GM21390 (cell line): ENCODE data around the gene FBRS.
"Not testable (repeated sequence)": the region's sequence is repeated elsewhere in the genome, so short reads cannot be mapped to it uniquely, and the experiment has no call there.

Source experiments
- ATAC-seq: cut with Tn5 transposase; IDR thresholded peaks from one replicate; pipeline ENCODE4 v1.9.1; 2021; ENCODE audit not compliant: unreplicated experiment

The FBRS gene

DNA sequence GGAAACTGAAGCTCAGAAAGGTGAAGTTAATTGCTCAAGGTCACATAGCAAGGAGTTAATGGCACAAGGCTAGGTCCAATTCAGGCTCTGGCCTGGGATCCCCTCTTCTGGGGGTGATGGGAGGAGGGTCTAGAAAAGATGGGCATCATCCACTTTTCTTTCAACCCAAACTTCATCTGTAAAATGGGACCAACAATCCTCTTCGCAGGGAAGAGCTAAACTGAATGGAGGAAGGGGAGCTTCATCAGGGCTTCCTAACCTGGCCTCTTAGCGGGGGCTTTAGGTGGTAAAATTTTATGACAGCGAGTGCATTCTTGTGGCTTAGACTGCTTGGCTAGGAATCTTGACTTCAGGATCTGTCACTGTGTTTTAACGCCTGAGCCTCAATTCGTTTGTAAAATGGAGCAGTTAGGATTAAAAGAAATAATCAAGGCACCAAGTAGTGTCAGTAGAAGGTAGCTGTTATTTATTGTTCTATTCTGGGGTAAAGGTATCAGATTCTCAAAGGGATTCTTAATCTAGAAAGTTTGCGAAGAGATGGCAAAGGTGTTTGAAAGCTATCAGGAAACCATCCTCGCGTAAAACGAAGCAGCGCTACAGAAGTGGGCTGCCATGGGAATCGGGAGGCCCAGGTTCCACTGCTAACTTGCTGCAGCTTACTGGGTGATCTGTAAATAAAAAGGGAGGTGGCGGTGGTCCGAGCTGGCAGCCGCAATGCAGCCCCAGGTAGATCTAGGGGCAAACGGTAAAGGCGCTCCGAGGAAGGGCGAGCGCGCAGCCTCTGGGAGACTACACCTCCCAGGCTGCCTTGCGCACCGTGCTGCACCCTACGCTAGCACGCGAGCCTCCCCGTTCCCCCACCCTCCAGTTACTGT is 39.3 kb downstream of the FBRS start:
- peak; percentile 82 for ATAC-seq

DNA sequence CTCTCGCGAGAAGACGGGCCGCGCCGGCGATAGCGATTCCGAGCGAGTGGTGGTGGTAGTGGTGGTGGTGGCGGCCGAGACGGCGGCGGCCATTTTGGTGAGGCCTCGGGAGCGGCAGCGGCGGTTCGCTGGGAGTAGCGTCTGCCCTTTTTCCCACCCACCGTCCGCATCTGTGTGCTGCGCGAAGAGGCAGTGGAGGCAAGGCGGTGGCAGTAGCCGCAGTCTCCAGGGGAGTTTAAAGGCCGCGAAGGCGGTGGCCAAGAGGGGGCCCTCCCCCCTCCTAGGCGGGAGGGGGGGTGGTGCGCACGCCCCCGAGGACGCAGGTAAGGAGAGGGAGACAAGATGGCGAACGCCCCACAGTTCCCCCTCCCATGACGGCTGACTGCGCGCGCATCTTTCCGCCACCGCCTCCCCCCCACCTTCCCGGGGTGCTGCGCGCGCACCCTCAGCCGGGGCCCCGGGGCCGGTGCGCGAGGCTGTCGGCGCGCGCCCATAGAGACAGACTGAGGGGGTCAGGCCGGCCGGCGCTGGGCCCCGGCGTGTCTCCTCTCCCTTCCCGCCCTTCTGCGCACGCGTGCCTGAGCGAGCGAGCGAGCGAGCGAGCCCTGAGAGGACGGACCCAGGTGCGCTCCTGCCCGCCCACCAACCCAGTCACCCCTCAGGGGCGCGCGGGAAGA is 40.0 kb downstream of the FBRS start:
- peak; percentile 50 for ATAC-seq

DNA sequence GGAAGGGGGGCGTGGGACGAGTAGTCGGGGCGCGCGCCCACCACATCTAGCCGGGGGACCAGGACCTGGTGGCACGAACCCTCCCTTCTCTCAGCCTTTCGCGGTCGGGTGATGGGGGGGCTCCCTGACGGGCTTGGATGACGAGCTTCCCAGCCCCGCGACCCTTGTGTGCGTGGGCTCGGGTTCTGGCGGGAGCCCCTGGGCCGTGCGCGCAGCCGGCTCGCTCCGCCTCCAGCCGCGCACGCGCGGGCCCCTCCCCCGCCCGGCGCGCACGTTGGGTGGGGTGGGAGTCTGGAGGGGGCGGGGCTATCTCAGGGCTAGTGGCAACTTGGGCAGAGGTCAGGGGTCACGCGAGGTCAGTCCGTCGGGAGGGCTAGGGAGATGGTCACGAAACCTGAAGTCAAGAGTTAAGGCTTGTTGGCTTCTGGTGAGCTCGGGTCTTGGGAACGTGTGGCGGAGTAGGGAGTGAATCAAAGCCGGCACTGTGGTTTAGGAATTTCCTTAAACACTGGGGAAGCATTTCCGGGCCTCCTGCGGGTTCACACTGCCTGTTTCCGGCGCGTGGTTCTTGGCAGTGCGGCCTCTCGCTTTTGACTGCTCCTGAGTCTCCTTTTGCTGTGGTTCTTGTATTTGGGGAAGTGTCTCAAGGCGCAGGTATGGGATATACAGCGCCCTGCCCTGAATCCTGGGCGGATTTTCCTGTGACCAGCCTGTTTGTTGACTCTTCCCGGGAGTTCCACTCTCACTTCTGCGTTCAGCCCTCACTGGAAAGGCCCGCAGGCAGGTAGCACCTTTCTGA is 40.8 kb downstream of the FBRS start, which contains the start of gene SRCAP:
Gene SRCAP (plus strand): TSS at position 356 of the 799 bp plus-strand sequence. CDS start 1,654 bp downstream, outside the sequence.
- ATAC-seq, result peak; percentile 35

DNA sequence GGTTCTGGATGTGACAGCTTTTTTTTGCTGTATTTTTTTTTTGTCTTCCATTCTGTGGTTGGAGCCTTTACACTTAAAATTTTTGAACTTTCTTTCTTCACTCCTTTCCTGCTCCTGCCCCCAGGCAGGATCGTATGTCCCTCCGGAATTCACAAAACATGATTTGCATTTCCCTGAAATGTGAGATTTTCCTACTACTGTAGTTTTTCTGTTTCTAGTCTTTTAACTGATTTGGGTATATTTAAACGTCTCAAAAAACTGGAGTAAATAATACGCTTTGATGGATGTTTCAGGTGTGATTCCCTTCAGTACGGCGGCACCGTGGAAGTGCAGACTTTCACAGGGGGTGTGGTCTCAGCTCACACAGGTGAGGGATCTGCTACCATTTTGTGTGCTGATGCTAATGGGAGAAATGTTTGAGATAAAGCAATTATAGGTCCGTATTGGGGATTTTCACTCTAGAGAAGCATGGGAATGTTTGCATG is 41.4 kb downstream of the FBRS start:
- no peak for ATAC-seq

DNA sequence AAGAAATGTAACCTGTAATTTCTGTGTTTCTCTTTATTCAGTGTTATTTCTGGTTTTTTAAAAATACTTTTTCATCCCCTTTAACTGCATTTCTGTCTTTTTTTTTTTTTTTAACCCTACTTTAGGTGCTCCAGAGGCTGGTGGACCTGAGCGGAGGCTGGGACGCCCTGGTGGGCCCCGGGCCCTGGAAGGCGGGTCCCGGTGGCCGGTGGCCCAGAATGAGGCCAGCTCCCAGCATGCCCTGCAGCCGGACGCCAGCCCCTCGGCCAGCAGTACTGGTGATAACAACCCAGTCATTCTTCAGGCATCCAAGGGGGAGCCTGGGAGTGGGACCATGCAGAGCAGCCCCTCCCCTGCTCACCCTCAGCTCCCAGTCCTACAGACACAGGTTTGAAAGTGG is 42.3 kb downstream of the FBRS start:
- no peak for ATAC-seq

DNA sequence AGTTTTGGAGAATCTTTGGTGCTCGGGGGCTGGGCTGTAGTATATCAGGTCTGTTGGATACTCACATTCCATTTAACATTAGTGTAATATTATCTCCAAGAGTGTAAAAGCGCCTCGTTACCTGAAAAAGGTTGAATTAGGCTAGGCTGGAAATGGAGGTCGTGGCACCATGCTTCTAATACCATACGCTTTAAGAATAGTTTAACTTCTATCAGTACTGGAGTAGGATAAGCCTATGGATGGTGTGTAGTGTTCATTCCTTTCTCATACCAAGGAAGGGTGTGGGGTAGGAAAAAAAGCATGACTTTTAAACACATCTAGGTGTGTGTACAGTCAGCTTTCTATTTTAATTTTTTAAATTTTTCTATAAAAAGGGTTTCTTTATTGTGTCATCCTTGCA is 42.7 kb downstream of the FBRS start:
- no peak for ATAC-seq

DNA sequence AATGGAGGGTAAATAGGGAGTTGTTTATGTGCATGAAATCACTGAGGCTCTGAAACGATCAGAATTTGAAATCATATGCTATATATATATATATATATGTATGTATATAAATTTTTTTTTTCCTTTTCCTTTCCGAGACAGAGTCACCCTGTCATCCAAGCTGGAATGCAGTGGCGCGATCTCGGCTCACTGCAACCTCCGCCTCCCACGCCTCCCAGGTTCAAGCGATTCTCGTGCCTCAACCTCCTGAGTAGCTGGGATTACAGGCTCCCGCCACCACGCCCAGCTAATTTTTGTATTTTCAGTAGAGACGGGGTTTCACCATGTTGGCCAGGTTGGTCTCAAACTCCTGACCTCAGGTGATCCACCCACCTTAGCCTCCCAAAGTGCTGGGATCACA is 44.8 kb downstream of the FBRS start:
- not testable (repeated sequence) for ATAC-seq

DNA sequence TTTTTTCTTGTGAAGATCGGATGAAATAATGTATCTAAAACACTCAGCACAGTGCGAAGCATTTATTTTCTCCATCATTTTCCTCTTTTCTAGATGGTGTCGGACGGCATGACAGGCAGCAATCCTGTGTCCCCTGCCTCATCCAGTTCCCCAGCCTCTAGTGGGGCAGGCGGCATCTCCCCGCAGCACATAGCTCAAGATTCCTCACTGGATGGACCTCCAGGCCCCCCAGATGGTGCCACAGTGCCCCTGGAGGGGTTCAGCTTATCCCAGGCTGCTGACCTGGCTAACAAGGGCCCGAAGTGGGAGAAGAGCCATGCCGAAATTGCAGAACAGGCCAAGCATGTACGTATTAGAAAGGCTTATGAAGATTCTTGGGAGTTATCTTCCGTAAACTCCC is 45.7 kb downstream of the FBRS start:
- ATAC-seq, result no peak

DNA sequence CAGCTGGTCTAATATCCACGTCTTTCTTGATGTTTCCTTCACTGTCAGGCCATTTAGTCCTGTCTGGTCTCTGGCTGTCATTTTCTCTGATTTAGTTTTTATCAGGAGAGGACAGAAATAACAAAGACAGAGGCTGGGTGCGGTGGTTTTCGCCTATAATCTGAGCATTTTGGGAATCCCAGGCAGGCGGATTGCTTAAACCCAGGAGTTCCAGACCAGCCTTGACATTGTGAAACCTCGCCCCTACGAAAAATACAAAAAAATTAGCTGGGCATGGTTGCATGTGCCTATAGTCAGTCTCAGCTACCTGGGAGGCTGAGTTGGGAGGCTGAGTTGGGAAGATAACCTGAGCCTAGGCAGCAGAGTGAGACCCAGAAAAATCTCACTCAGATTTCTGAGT is 47.8 kb downstream of the FBRS start:
- no peak for ATAC-seq

DNA sequence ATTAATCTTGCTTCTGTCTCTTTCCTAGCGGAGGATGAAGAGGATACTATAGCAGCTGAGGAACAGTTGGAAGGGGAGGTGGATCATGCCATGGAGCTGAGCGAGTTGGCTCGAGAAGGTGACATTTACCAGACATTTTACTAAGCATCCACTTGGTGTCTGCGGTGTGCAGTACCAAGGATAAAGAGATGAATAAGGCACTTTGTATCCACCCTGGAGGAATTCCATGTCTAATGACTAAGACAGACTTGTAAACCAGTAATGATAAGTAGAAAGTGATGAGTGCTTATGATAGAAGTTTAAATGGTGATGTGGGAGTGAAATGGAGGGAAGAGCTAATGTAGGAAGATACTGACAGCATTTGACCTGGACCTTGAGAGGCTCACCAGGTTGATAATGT is 52.7 kb downstream of the FBRS start:
- no peak for ATAC-seq

DNA sequence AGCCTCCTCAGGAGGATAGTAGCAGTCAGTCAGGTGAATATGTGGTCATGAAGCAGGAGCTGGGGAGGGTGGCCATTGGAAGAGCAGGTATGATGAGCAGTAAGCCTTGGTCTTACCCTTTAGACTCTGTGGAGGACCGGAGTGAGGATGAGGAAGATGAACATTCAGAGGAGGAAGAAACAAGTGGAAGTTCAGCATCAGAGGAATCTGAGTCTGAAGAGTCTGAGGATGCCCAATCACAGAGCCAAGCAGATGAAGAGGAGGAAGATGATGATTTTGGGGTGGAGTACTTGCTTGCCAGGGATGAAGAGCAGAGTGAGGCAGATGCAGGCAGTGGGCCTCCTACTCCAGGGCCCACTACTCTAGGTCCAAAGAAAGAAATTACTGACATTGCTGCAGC is 53.5 kb downstream of the FBRS start:
- no peak for ATAC-seq

DNA sequence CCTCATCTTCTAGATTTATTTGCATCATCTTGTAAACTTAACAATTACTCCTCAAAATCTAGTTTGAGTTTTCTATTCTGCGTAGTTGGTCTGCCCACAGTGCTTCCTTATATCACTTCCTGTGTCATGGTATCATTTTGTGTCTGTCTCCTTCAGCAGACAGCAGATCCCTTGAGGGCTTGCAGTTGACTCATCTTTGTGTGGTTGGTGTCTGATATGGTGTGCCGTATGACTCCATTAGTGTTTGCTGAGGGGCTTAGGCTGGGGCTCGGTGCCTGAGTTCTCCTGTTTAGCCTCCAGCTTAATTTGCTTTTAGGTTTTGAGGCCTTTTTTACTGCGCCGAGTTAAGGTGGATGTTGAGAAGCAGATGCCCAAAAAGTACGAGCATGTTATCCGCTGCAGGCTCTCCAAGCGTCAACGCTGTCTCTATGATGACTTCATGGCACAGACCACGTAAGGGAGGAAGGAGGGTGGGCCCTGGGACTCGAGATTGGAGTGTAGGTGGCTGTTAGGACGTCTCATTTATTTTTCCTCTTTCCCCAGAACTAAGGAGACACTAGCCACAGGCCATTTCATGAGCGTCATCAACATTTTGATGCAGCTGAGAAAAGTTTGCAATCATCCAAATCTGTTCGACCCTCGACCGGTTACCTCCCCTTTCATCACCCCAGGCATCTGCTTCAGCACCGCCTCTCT is 57.7 kb downstream of the FBRS start:
- ATAC-seq, result no peak

DNA sequence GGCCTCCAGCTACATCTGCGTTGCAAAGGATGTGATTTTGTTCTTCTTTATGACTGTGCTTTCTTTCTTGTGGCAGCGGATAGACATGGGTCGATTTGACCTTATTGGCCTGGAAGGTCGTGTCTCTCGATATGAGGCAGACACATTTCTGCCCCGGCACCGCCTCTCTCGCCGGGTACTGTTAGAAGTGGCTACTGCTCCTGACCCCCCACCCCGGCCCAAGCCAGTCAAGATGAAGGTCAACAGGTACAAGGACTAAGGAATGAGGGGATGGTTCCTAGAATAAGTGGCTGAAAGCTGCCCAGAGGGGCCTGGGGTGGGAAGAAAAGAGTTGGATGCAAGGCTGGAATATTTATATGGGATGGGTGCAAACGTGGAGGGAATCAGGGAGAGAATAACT is 61.9 kb downstream of the FBRS start:
- ATAC-seq, result no peak
